Keratinocyte (primary cell): ENCODE data around the gene TTC9B.

Experiments used
- CTCF ChIP-seq, 3 experiments: IDR thresholded peaks in 1 of 3; conservative IDR thresholded peaks in 1 of 3; optimal IDR thresholded peaks in 1 of 3; 2 replicates in 2 of 3; 3 replicates in 1 of 3; pipeline versions ENCODE3 to v1.5.1; 2011; ENCODE audit warnings: low read length in 3 of 3, mild to moderate bottlenecking in 3 of 3, moderate library complexity in 2 of 3, control low read depth in 1 of 3, inconsistent platforms in 1 of 3; ENCODE audit not compliant: insufficient read depth in 2 of 3; ENCODE audit errors: extremely low read depth in 1 of 3
- EZH2 ChIP-seq: IDR thresholded peaks from one replicate; pipeline ENCODE4 v1.6.1; 2012; ENCODE audit warnings: inconsistent platforms, mild to moderate bottlenecking, low read length, moderate library complexity

GRCh38 chr19:40192758-40193586 lies 25.2 kb downstream of the TTC9B start:
- TF ChIP-seq CTCF (optimal IDR thresholded peaks at IDR 0.05 in 1 of 3, IDR thresholded peaks at IDR 0.05 in 1 of 3, conservative IDR thresholded peaks at IDR 0.05 in 1 of 3; ENCODE audit: extremely low read depth in 1 of 3, insufficient read depth in 2 of 3, low read length in 3 of 3): no peak
- TF ChIP-seq EZH2: no peak
